Measurements from ENCODE around the gene STEAP2. TPM values are rescaled to one million over a fixed set of nuclear protein-coding genes. Genes with fewer than 3 reads are reported as not detected.

STEAP2 gene
- total RNA-seq, 1 donor from 2014 or later, result 2.3 TPM

DNA sequence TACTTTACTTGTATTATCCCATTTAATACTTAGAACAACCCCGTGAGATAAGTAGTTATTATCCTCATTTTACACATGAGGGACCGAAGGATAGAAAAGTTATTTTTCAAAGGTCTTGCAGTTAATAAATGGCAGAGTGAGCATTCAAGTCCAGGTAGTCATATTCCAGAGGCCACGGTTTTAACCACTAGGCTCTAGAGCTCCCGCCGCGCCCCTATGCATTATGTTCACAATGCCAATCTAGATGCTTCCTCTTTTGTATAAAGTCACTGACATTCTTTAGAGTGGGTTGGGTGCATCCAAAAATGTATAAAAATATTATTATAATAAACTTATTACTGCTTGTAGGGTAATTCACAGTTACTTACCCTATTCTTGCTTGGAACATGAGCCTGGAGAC is 22.0 kb downstream of the STEAP2 start:
- H3K36me3 Mint-ChIP-seq (ENCODE audit: low read depth, unreplicated experiment), result no peaks in the 10 kb centered on the region
- H3K4me1 ChIP-seq (ENCODE audit: insufficient read depth, low read length), result no peaks in the 10 kb centered on the region
- no peak overlapping the region for H3K4me3 ChIP-seq (ENCODE audit: insufficient read depth, low read depth, low read length)
- no peaks in the 10 kb centered on the region for H3K36me3 ChIP-seq (ENCODE audit: insufficient read depth, low read length)
- no peaks in the 10 kb centered on the region for H3K27me3 ChIP-seq (ENCODE audit: insufficient read depth, low read length)
- no peak overlapping the region for H3K4me3 Mint-ChIP-seq (ENCODE audit: unreplicated experiment)
- no peaks in the 10 kb centered on the region for H3K27me3 Mint-ChIP-seq (ENCODE audit: low read depth, unreplicated experiment)
- H4K20me1 ChIP-seq (ENCODE audit: insufficient read depth, low read length), result no peaks in the 10 kb centered on the region
- H3K9ac ChIP-seq (ENCODE audit: low read length), result no peak overlapping the region
- no peaks in the 10 kb centered on the region for H3K4me1 Mint-ChIP-seq (ENCODE audit: low read depth, unreplicated experiment)
- no peak overlapping the region for H3K27ac ChIP-seq (ENCODE audit: low read depth, low read length)
- FAIRE-seq (no peak), DNase-seq (ENCODE audit: low read depth) (no peak)
- H3K79me2 ChIP-seq (ENCODE audit: insufficient read depth, low read length), result no peaks in the 10 kb centered on the region
- H3K4me2 ChIP-seq (ENCODE audit: low read length), result no peak overlapping the region
- H2AFZ ChIP-seq (ENCODE audit: low read depth, low read length), result no peak overlapping the region
- H3K9me3 Mint-ChIP-seq (ENCODE audit: unreplicated experiment), result no peaks in the 10 kb centered on the region
- no peak overlapping the region for H3K27ac Mint-ChIP-seq (ENCODE audit: unreplicated experiment)
- H3K9me3 ChIP-seq (ENCODE audit: insufficient read depth, low read depth, low read length), result no peaks in the 10 kb centered on the region
- TF ChIP-seq CTCF (IDR thresholded peaks at IDR 0.05; ENCODE audit: insufficient read depth, low read depth, low read length), result no peak
- no peak for TF ChIP-seq EZH2 (IDR thresholded peaks at IDR 0.05; ENCODE audit: insufficient read depth, low read length)

- H3K36me3 Mint-ChIP-seq (ENCODE audit: low read depth, unreplicated experiment), result no peaks in the 10 kb centered on the region
- H2AFZ ChIP-seq (ENCODE audit: low read depth, low read length), result no peak overlapping the region
- FAIRE-seq (no peak), DNase-seq (ENCODE audit: low read depth) (no peak)
- H3K27ac ChIP-seq (ENCODE audit: low read depth, low read length), result no peak overlapping the region
- H4K20me1 ChIP-seq (ENCODE audit: insufficient read depth, low read length), result no peaks in the 10 kb centered on the region
- H3K9ac ChIP-seq (ENCODE audit: low read length), result no peak overlapping the region
- no peaks in the 10 kb centered on the region for H3K27me3 ChIP-seq (ENCODE audit: insufficient read depth, low read length)
- no peaks in the 10 kb centered on the region for H3K4me1 ChIP-seq (ENCODE audit: insufficient read depth, low read length)
- H3K4me2 ChIP-seq (ENCODE audit: low read length), result no peak overlapping the region
- H3K27me3 Mint-ChIP-seq (ENCODE audit: low read depth, unreplicated experiment), result no peaks in the 10 kb centered on the region
- no peak for TF ChIP-seq EZH2 (IDR thresholded peaks at IDR 0.05; ENCODE audit: insufficient read depth, low read length)
- no peak for TF ChIP-seq CTCF (IDR thresholded peaks at IDR 0.05; ENCODE audit: insufficient read depth, low read depth, low read length)
- H3K4me3 Mint-ChIP-seq (ENCODE audit: unreplicated experiment), result no peak overlapping the region
- H3K4me3 ChIP-seq (ENCODE audit: insufficient read depth, low read depth, low read length), result no peak overlapping the region
- no peak overlapping the region for H3K27ac Mint-ChIP-seq (ENCODE audit: unreplicated experiment)
- H3K4me1 Mint-ChIP-seq (ENCODE audit: low read depth, unreplicated experiment), result no peaks in the 10 kb centered on the region
- H3K9me3 ChIP-seq (ENCODE audit: insufficient read depth, low read depth, low read length), result no peaks in the 10 kb centered on the region
- no peaks in the 10 kb centered on the region for H3K9me3 Mint-ChIP-seq (ENCODE audit: unreplicated experiment)
- no peaks in the 10 kb centered on the region for H3K36me3 ChIP-seq (ENCODE audit: insufficient read depth, low read length)
- H3K79me2 ChIP-seq (ENCODE audit: insufficient read depth, low read length), result no peaks in the 10 kb centered on the region
Observed at GRCh38 chr7:90236721-90237289, 25.3 kb downstream of the STEAP2 start.

DNA sequence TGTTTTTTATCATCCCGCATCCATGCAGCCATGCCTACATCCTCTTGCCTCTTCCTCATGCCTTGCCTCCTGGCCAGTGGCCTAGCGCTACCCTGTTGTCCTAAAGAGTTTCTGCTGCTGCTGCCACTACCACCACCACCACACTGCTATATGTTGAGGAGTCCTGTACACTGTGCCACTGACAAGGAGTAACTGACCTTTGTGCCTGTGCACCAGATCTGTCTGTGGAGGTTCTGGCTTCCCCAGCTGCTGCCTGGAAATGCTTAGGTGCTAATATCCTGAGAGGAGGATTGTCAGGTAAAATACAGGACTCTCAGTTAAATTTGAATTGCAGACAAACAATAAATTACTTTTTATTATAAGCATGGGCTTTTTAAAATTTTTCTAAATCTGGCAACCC is 26.5 kb downstream of the STEAP2 start:
- FAIRE-seq (no peak), DNase-seq (ENCODE audit: low read depth) (no peak)
- no peaks in the 10 kb centered on the region for H3K4me1 ChIP-seq (ENCODE audit: insufficient read depth, low read length)
- no peak overlapping the region for H3K9ac ChIP-seq (ENCODE audit: low read length)
- no peaks in the 10 kb centered on the region for H3K27me3 ChIP-seq (ENCODE audit: insufficient read depth, low read length)
- H3K4me2 ChIP-seq (ENCODE audit: low read length), result no peak overlapping the region
- no peak overlapping the region for H3K27ac ChIP-seq (ENCODE audit: low read depth, low read length)
- Mint-ChIP-seq H3K27me3 (ENCODE audit: low read depth, unreplicated experiment) (no peaks in the 10 kb centered on the region), H3K4me3 (ENCODE audit: unreplicated experiment) (no peak overlapping the region), H3K4me1 (ENCODE audit: low read depth, unreplicated experiment) (no peaks in the 10 kb centered on the region), H3K36me3 (ENCODE audit: low read depth, unreplicated experiment) (no peaks in the 10 kb centered on the region), H3K27ac (ENCODE audit: unreplicated experiment) (no peak overlapping the region), H3K9me3 (ENCODE audit: unreplicated experiment) (no peaks in the 10 kb centered on the region)
- H3K4me3 ChIP-seq (ENCODE audit: insufficient read depth, low read depth, low read length), result no peak overlapping the region
- H2AFZ ChIP-seq (ENCODE audit: low read depth, low read length), result no peak overlapping the region
- H3K79me2 ChIP-seq (ENCODE audit: insufficient read depth, low read length), result no peaks in the 10 kb centered on the region
- H4K20me1 ChIP-seq (ENCODE audit: insufficient read depth, low read length), result no peaks in the 10 kb centered on the region
- TF ChIP-seq CTCF (IDR thresholded peaks at IDR 0.05; ENCODE audit: insufficient read depth, low read depth, low read length) (no peak), EZH2 (IDR thresholded peaks at IDR 0.05; ENCODE audit: insufficient read depth, low read length) (no peak)
- no peaks in the 10 kb centered on the region for H3K36me3 ChIP-seq (ENCODE audit: insufficient read depth, low read length)
- no peaks in the 10 kb centered on the region for H3K9me3 ChIP-seq (ENCODE audit: insufficient read depth, low read depth, low read length)
